Tibial nerve (tissue), 3 donors: ENCODE measurements around the gene ROBO2.

Source experiments
- POLR2A ChIP-seq, 2 donors: fragments of 450-650 bp; IDR thresholded peaks; one replicate each; pipeline ENCODE4 v1.6.1; 2017; ENCODE audit warnings: antibody characterized with exemption in 2 of 2, mild to moderate bottlenecking in 2 of 2, moderate library complexity in 2 of 2
- TF ChIP-seq, protein P1 (sequence below), 5 experiments: fragments of 200-600 bp in 3 of 5; fragments of 450-650 bp in 2 of 5; sonication (generic) in 3 of 5; IDR thresholded peaks; one replicate each; pipeline ENCODE4 v1.5.1; 2016 to 2019; ENCODE audit warnings: antibody characterized with exemption in 5 of 5, mild to moderate bottlenecking in 3 of 5, moderate library complexity in 2 of 5

DNA sequence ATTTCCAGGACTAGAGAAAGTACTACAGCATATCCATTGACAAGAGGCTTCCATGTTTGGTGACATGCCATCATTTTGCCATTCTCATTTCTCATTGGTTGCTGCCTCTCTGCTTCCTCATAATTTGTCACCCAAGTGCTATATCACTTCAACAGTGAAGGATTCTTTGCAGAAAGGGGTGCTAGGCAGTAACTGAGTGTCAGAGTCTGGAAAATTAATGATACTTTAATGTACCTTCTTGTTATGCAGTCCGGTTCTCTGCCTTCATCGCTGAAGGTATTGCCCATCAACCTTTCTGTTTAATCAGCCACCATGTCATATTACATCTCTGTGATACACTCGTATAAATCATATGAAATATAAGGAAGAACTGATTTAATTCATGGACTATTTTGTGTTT is 550.3 kb downstream of the ROBO2 start:
- TF ChIP-seq, protein P1, sequence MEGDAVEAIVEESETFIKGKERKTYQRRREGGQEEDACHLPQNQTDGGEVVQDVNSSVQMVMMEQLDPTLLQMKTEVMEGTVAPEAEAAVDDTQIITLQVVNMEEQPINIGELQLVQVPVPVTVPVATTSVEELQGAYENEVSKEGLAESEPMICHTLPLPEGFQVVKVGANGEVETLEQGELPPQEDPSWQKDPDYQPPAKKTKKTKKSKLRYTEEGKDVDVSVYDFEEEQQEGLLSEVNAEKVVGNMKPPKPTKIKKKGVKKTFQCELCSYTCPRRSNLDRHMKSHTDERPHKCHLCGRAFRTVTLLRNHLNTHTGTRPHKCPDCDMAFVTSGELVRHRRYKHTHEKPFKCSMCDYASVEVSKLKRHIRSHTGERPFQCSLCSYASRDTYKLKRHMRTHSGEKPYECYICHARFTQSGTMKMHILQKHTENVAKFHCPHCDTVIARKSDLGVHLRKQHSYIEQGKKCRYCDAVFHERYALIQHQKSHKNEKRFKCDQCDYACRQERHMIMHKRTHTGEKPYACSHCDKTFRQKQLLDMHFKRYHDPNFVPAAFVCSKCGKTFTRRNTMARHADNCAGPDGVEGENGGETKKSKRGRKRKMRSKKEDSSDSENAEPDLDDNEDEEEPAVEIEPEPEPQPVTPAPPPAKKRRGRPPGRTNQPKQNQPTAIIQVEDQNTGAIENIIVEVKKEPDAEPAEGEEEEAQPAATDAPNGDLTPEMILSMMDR (IDR thresholded peaks at IDR 0.05), result no peak
- TF ChIP-seq POLR2A (IDR thresholded peaks at IDR 0.05), result no peak
